OCI-M2 (cell line): ENCODE data around the gene IBA57.
"Not testable (repeated sequence)": the region's sequence is repeated elsewhere in the genome, so short reads cannot be mapped to it uniquely, and the experiment has no call there.

ENCODE experiments used
- DNase-seq: peaks from one replicate; lab custom pipeline; 2025; ENCODE audit not compliant: unreplicated experiment; lab: John Stamatoyannopoulos, UW

The IBA57 gene

DNA sequence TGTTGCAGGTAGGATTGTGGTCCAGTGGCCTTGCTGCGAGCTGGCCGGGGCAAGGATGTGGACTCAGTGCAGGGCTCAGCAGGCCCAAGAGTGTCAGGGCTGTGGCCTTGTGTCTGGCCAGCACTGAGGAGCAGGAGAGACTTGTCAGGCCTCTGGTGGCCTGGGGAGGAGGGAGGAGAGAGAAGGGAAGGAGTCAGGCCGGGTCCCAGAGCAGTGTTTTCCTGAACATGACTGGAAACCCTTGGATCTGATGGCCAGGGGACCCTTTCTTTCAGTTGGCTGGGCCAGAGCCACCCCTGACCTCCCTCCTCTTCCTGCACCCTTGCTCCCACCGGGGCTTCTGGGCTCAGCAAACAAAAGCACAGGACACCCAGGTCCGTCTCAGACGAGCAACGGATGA, 5.1 kb downstream of the IBA57 start:
- no peak for DNase-seq

- DNase-seq: no peak
Measured at GRCh38 chr1:228171221-228171891, 5.8 kb downstream of the IBA57 start.

- no peak for DNase-seq
Measured at GRCh38 chr1:228172591-228173527, 7.3 kb downstream of the IBA57 start.

GRCh38 chr1:228173528-228174481, 8.2 kb downstream of the IBA57 start:
- DNase-seq: not testable (repeated sequence)

DNA sequence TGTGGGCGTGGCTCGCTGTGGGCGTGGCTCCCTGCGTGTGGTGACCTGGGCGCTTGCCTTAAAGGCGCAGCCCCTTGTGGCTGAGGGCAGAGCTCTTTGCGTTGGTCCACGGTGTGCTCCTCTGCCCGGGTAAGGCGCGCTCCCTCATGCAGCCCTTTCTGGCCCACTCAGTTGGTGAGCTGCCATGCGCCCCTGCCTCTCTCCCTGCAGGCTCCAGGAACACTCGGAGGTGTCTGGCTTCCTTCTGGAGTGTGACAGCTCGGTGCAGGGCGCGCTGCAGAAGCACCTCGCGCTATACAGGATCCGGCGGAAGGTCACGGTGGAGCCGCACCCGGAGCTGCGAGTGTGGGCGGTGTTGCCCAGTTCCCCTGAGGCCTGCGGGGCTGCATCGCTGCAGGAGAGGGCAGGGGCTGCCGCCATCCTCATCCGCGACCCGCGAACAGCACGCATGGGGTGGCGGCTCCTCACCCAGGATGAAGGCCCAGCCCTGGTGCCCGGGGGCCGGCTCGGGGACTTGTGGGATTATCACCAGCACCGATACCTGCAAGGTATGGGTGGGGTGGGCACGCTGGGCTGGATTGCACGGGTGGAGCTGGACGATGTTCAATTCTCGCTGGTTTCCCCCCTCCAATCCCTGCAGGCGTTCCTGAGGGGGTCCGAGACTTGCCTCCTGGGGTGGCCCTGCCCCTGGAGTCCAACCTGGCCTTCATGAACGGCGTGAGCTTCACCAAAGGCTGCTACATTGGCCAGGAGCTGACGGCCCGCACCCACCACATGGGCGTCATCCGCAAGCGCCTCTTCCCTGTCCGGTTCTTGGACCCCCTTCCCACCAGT, 9.1 kb downstream of the IBA57 start:
- no peak for DNase-seq

DNA sequence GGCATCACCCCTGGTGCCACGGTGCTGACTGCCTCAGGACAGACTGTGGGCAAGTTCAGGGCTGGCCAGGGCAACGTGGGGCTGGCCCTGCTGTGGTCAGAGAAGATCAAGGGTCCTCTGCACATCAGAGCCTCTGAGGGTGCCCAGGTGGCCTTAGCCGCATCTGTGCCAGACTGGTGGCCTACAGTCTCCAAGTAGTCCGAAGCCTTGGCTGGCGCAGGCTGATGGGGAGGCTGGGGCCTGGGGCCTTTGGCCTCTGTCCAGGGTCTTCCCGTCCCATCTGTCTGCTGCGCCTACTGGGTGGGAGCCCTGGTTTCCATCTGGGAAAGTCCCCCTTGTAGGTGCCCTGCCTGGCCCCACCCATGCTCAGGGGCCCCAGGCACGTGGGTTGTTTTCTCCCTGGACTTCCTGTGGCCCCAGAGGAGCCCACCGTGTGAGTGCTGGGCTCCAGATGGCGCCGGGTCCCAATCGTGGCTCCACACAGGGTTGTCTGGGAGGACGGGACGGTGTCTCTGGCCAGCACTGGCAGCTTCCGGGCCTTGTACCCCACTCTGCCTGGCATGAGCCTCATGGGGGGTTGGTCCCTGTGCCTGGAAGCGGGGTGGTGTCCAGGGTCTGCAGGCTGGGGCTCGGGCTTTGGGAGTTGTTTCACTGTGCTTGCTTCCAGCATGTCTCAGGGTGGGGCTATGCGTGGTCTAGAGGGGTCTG, 9.9 kb downstream of the IBA57 start:
- DNase-seq: no peak

DNA sequence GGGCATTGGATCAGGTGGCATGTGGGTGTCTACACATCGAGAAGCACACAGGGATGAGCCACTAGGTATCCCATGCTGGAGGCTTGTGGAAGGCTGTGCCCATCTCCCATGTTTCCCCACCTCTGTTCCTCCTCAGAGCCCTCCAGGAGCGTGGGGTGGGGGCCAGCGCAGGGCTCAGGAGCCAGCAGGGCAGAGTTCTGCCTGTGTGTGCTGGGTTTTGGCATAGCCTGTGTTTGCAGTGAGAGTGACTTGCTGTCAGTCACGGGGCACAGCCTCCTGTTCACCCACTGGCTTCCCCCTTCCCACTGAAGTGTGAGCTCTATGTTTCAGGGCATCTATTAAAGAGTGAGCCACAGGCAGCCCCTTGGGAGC, 10.4 kb downstream of the IBA57 start:
- DNase-seq: no peak

- DNase-seq: no peak
Measured at GRCh38 chr1:228176461-228177182, 11.0 kb downstream of the IBA57 start.

- no peak for DNase-seq
Measured at GRCh38 chr1:228177183-228177475, 11.5 kb downstream of the IBA57 start.

- DNase-seq: no peak
Measured at GRCh38 chr1:228177721-228178710, 12.4 kb downstream of the IBA57 start.

DNA sequence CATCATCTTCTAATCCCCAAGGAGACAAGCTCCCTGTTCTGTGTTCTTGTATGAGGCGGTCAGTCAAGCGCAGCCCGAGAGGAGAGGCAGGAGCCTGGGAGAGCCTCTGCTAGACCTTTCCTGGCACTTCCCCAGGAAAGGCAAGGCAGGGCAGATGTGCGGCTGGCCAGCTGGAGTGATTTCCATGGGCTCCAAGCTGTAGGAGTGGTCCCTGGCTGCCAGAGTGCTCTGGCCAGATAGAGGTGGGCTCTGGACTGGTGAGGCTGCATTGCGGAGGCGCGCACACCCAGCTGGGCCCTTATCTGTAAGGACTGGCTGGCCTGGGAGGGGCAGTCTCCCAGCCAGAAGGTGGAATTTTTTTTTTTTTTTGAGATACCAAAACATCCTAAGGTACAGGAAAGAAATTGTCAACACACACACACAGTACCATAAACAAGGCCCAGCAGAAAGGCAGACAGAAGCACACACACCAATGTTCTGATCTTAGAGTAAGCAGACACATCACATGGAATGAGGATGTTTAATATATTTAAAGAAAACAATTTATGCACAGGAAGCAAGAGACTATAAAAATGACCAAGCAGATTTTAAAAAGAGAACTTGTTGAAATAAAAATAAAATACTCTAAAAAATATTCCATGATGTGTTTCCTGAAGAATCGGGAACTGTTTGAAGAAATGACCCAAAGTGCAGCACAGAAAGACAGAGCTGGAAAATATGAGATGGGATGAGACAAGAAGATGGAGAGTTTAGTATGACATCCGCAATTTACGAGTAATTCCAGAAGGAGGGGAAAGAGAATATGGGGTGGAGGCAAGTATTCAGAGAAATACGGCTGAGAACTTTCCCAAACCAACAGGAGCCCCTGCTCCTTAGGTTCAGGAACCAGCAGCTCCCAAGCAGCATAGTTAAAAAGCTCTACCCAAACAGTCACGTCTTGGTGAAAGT, 13.4 kb downstream of the IBA57 start:
- DNase-seq: no peak

- DNase-seq: no peak
Measured at GRCh38 chr1:228180271-228180958, 14.8 kb downstream of the IBA57 start.

GRCh38 chr1:228180959-228181644, 15.5 kb downstream of the IBA57 start:
- DNase-seq: no peak

DNA sequence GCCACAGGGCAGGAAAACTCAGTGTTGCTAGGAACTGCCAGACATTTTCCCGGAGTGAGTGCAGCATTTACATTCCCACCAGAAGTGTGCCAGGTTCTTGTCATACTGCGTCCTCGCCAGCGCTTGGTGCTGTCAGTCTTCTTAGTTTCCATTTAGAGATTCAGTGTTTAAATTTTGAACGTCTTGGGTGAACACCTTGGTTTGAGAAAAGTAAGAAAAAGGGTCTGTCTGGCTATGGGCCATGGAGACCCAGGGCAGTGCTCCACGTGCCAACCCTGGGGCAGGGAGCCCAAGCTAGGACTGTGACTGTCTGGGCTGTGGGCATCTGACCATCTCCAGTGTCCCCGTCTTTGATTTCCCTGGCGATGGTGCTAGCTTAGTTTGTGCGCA, 16.0 kb downstream of the IBA57 start:
- DNase-seq: no peak

DNA sequence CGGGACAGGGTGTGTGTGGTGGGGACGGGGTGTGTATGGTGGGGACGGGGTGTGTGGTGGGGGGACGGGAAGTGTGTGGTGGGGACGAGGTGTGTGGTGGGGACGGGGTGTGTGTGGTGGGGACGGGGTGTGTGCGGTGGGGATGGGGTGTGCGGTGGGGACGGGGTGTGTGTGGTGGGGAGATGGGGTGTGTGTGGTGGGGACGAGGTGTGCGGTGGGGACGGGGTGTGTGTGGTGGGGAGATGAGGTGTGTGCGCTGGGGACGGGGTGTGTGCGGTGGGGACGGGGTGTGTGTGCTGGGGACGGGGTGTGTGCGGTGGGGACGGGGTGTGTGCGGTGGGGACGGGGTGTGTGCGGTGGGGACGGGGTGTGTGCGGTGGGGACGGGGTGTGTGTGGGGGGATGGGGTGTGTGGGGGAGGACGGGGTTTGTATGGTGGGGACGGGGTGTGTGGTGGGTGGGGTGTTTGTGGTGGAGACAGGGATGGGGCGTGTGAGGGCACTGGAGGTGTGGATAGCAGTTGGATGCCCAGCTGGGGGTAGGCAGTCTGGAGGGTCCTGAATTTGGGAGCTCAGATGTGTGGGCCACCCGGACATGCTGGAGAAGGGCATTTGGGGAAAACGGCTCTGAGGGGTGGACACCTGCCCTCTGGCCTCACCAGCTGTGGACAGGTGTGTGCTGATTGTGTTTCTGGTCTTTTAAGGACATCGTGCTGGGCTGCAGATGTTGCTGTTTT, 16.9 kb downstream of the IBA57 start:
- DNase-seq: no peak
